WERI-Rb-1 (cell line): ENCODE results near the gene PCP4.
"Not testable (repeated sequence)": the region's sequence is repeated elsewhere in the genome, so short reads cannot be mapped to it uniquely, and the experiment has no call there.

ENCODE experiments used
- DNase-seq: peaks from one replicate; pipeline ENCODE4 v3.0.0-alpha.2; 2020
- H3K27ac ChIP-seq: fragments of 250-450 bp; sonication (Bioruptor Pico); 2 replicates; pipeline ENCODE4 v1.5.1; 2020; ENCODE audit warnings: mild to moderate bottlenecking, moderate library complexity
- H3K27me3 ChIP-seq: fragments of 250-450 bp; sonication (Bioruptor Pico); 2 replicates; pipeline ENCODE4 v1.5.1; 2021; ENCODE audit warnings: mild to moderate bottlenecking, low read depth, moderate library complexity; ENCODE audit not compliant: insufficient read depth, severe bottlenecking
- H3K36me3 ChIP-seq: fragments of 250-450 bp; sonication (Bioruptor Pico); 2 replicates; pipeline ENCODE4 v1.5.1; 2020; ENCODE audit warnings: mild to moderate bottlenecking, moderate library complexity
- H3K4me3 ChIP-seq: 2 replicates; pipeline ENCODE4 v1.5.1; 2011; ENCODE audit warnings: low read depth, mild to moderate bottlenecking, control low read depth, low read length
- H3K9me3 ChIP-seq: fragments of 250-450 bp; sonication (Bioruptor Pico); 2 replicates; pipeline ENCODE4 v1.5.1; 2021; ENCODE audit warnings: mild to moderate bottlenecking, moderate library complexity; ENCODE audit not compliant: severe bottlenecking
- TF ChIP-seq, protein P1 (sequence below): IDR thresholded peaks from 2 replicates; pipeline ENCODE4 v1.5.1; 2011; ENCODE audit warnings: low read depth, mild to moderate bottlenecking, control low read depth, inconsistent platforms, low read length

Gene PCP4

GRCh38 chr21:39882151-39882838 lies 15.1 kb downstream of the PCP4 start:
- H3K36me3 ChIP-seq, result no peaks in the 10 kb centered on the region
- DNase-seq, result no peak
- H3K27ac ChIP-seq, result no peak overlapping the region
- H3K4me3 ChIP-seq, result no peak overlapping the region
- TF ChIP-seq, protein P1, sequence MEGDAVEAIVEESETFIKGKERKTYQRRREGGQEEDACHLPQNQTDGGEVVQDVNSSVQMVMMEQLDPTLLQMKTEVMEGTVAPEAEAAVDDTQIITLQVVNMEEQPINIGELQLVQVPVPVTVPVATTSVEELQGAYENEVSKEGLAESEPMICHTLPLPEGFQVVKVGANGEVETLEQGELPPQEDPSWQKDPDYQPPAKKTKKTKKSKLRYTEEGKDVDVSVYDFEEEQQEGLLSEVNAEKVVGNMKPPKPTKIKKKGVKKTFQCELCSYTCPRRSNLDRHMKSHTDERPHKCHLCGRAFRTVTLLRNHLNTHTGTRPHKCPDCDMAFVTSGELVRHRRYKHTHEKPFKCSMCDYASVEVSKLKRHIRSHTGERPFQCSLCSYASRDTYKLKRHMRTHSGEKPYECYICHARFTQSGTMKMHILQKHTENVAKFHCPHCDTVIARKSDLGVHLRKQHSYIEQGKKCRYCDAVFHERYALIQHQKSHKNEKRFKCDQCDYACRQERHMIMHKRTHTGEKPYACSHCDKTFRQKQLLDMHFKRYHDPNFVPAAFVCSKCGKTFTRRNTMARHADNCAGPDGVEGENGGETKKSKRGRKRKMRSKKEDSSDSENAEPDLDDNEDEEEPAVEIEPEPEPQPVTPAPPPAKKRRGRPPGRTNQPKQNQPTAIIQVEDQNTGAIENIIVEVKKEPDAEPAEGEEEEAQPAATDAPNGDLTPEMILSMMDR, result no peak
- H3K9me3 ChIP-seq, result no peaks in the 10 kb centered on the region
- no peaks in the 10 kb centered on the region for H3K27me3 ChIP-seq

GRCh38 chr21:39882839-39883195 lies 15.6 kb downstream of the PCP4 start:
- H3K36me3 ChIP-seq, result no peaks in the 10 kb centered on the region
- no peaks in the 10 kb centered on the region for H3K27me3 ChIP-seq
- DNase-seq, result no peak
- no peaks in the 10 kb centered on the region for H3K9me3 ChIP-seq
- no peak overlapping the region for H3K4me3 ChIP-seq
- TF ChIP-seq, protein P1, result no peak
- no peak overlapping the region for H3K27ac ChIP-seq

DNA sequence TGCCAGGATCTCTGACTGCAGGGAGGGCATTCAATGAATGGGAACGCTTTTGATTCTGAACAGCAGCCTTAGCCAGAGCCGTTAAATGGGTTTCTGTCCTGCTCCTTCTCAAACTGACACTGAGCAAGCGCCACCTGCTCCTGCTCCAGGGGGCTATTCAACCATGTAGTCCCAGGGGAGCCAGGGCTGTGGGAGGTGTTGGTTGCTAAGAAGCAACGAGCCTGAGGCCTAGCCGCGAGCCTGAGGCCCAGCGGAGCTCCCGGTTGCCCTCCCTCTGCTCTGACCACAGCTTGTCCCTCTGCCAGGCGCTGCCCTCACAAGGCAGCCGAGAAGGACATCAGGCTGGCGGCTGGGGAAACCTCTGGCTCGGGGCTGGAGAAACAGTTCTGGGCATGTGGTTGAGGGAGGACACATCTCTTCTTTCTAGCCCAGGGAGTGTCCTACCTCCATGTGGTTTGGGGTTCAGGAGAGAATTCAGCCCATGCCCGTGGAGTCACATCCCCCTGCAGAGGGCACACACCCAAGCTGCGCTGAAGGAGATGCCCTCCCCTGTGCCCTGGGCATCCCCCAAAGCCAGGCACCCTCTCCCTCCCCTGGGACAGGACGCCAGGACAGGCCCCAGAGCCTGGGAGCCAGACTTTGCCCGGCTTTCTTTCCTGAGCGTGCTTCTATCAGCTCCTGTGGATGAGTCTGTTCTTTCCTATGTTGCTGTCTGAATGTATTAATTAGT lies 18.0 kb downstream of the PCP4 start:
- H3K27me3 ChIP-seq, result no peaks in the 10 kb centered on the region
- TF ChIP-seq, protein P1, result no peak
- H3K36me3 ChIP-seq, result no peaks in the 10 kb centered on the region
- H3K4me3 ChIP-seq, result no peak overlapping the region
- H3K27ac ChIP-seq, result no peak overlapping the region
- no peaks in the 10 kb centered on the region for H3K9me3 ChIP-seq
- DNase-seq, result no peak

- Histone ChIP-seq H3K9me3 (no peaks in the 10 kb centered on the region), H3K36me3 (no peaks in the 10 kb centered on the region), H3K27ac (no peak overlapping the region), H3K27me3 (no peaks in the 10 kb centered on the region), H3K4me3 (no peak overlapping the region)
- TF ChIP-seq, protein P1, result no peak
- no peak for DNase-seq
These were observed 21.6 kb downstream of the PCP4 start for GRCh38 chr21:39888848-39889247.

GRCh38 chr21:39891111-39891510 lies 23.9 kb downstream of the PCP4 start:
- Histone ChIP-seq H3K9me3 (no peaks in the 10 kb centered on the region), H3K4me3 (no peak overlapping the region), H3K27ac (no peak overlapping the region), H3K36me3 (no peaks in the 10 kb centered on the region), H3K27me3 (peaks cover 3% of the 10 kb centered on the region)
- TF ChIP-seq, protein P1, result no peak
- DNase-seq, result no peak

DNA sequence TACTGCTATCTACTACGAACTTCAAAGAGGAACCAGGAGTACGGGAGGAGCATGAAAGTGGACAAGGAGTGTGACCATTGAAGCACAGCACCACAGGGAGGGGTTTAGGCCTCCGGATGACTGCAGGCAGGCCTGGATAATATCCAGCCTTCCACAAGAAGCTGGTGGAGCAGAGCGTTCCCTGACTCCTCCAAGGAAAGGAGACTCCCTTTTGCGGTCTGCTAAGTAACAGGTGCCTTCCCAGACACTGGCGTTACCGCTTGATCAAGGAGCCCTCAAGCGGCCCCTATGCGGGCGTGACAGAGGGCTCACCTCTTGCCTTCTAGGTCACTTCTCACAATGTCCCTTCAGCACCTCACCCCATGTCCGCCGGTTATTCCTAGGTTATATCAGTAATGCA lies 24.6 kb downstream of the PCP4 start:
- H3K36me3 ChIP-seq, DNase-seq, H3K9me3 ChIP-seq, H3K4me3 ChIP-seq, H3K27ac ChIP-seq, H3K27me3 ChIP-seq: not testable (repeated sequence)
